Left renal pelvis (tissue), 4 donors: ENCODE results near the gene BNC2. TPM values are rescaled to one million over a fixed set of nuclear protein-coding genes. Genes with fewer than 3 reads are reported as not detected.

ENCODE experiments used
- DNase-seq, 4 donors: peaks; one replicate each; pipeline ENCODE4 v3.0.0-alpha.2; 2013; ENCODE audit warnings: low read depth in 4 of 4, low spot score in 3 of 4
- polyA plus RNA-seq, 4 donors: library from polyadenylated mRNA; unstranded; fragments of 120-200 nt; gene quantifications; one replicate each; pipeline ENCODE4 v1.2.1, GENCODE V29; 2013; ENCODE audit not compliant: insufficient read length in 4 of 4

Gene BNC2
- polyA plus RNA-seq, 4 donors: 8.2 to 47.7 (median 9.3) TPM

DNA sequence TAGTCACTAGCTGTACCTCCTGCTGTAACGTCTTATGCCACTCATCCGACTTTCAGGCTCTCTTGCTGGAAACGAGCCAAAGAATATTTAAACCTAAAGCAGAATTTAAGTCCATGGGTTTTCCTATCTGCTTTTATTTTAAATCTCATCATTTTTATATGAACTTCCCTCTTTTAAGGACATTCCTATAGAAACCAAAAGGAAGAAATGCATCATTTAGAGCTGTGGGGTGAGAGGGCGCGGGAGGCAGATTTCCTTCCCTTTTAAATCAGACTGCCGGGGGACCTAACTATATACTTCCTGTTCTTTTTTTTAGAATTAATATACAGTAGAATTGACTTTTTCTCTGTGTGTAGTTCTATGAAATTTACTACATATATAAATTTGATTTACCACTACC is 468.8 kb downstream of the BNC2 start:
- no peak for DNase-seq

DNA sequence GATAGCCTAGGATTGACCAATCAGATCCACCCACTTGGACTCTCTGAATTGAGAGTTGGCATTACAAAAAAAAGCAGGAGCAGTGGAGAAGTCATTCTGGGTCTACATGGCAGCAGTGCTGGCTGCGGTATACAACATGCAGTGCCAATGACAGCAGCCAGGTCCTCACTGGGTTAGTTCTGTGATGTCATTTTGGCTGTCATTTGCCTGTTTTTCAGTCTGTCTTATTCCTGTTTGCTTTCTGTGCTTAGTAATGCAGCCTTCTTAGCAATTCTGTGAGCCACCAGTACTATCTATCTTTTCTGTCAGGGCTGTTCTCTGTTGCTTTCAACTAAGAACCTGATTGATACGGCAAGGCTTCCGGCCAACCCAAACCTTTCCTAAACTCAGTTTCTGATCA is 471.8 kb downstream of the BNC2 start:
- DNase-seq: no peak

DNA sequence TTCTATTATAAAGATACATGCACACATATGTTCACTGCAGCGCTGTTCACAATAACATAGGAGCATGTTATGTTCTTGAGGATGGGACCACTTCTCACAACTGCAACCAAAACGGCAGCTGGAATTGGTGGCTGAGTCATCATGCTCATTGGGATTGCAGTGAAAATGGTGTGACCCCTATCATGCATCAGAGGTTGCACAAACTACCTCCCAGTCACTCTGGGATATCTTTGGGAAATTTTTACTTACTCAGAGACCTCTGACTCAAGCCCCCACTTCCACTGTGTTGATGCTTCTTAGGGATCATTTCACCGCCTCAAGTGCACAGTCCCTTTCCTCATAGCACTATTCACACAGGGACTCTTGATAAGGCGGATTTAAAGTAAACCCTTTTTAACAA is 474.1 kb downstream of the BNC2 start:
- DNase-seq: no peak

DNA sequence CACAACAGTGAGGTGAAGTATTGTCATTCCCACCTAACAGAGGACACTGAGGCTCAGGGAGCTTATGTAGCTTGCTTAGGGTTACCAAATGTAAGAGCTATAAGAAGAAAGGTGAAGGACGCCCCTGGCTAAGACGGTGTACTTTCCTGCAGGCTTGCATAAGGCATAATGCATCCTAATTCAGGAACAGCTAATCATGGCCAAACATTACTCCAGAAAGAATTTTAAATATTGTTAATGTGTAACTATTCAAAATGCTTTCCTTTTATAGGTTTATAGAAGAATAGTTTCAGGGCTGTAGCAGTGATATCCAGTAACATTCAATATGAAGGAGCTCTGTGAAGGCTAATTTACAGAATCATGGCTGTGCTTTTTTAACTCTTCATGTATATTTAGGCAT is 479.1 kb downstream of the BNC2 start:
- no peak for DNase-seq

DNA sequence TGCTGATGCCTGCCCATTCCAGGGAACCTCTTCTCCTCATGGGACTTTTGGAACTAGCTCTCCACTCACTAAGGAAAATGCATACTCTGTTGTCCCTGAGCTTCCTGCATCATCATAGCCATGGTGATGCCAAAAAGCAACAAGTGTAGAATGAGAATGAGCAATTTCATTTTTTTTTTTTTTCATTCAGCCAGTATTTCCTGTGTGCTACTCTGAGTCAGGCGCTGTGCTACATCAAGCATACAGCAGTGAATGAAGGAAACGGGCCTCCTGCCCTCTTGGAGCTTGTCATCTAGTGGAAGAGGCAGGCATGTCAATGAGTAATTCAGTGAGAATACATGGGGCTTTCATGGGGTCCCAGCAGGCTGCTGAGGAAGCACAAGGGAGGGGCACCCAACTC is 483.1 kb downstream of the BNC2 start:
- DNase-seq: no peak

DNA sequence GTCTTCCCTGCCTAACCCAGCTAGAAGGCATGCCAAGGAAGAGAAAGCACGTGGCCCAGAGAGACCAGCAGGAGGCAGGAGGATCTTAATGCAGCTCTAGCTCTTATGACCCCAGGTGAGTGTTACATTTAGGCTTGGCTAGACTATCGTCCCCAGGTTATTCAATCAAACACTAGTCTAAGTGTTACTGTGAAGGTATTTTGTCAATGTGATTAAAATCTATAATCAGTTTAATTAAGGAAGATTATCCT is 483.7 kb downstream of the BNC2 start:
- DNase-seq: no peak

DNA sequence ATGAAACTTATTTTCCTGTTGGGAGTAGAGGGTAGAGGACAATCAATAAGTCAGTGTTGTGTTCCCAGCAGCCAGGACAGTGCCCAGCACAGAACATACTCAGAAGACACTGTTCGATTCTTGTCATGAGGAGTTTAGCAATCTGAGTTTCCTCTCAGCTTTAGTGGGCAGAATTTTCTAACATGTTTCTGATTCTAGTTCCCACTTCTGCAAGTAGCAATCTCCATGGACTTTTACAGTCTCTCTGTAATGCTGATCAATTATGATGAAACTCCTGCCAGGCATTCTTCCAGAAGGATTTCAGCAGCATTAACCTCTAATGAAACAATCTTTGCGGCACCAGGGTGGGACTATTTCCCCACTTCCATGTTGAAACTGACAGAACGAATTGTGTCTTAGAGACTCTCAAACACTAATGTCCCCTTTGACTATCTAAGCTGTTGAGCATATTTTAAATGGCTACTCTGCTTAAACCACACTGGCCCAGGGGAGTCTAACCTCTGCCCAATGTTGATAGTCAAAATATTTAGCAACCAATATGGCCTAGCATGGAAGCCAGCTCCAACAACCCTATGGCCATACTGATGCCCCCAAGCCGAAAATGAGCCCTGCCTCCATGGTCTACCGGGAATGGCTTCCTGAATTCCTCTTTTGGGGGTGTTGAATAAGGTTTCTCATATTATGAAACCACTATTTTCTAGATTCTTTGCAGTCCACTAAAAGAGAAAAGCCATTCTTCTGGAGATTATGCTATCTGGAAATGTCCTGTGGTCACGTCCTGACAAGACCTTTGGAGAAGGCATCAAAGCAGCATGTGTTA is 484.3 kb downstream of the BNC2 start:
- DNase-seq: no peak

DNA sequence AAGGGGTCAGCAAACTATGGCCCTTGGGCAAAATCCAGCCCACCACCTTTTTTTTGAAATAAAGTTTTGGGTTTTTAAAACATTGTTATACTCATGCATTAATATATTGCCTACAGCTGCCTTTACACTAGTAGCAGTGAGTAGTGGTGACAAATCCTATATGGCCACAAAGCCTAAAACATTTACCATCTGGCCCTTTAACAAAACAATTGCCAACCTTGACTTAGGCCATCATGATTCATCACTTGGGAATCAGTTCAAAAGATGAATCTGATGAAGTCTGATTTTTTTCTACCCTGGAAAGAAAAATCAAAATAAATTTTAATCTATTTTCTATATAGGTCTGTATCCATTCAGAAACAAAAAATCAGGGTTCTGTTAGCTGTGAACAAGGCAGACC is 484.9 kb downstream of the BNC2 start:
- DNase-seq: no peak

DNA sequence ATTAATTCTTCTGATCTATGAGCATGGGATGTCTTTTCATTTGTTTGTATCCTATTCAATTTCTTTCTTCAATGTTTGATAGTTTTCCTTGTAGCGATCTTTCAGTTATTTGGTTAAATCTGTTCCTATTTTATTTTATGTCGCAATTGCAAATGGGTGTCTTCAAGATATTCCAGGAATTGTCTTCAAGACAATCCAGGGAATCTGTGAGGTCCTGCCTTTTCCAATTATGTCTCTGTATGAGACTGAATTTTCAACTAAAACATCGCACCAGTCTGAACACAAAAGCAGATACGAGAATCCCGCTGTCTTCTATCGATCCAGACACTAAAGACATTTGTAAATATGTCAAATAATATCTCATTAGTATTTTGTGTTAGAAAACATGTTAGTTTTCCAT is 485.5 kb downstream of the BNC2 start:
- DNase-seq: no peak

DNA sequence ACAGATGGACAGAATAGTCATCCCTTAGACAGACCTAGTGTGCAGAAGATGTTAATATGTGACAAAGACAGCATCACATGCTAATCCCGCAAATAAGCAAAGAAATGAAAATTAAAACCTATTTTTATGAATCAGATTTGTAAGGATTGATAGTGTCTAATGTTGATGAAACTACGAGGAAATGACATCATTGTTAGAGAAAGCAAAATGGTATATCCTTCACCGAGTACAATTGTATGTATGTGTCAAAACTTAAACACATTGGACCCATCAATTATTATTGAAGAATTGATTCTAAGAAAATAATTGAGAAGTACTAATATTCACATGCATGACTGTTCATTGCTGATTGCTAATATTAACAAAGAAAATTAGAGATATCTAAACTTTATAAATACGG is 493.2 kb downstream of the BNC2 start:
- no peak for DNase-seq

DNA sequence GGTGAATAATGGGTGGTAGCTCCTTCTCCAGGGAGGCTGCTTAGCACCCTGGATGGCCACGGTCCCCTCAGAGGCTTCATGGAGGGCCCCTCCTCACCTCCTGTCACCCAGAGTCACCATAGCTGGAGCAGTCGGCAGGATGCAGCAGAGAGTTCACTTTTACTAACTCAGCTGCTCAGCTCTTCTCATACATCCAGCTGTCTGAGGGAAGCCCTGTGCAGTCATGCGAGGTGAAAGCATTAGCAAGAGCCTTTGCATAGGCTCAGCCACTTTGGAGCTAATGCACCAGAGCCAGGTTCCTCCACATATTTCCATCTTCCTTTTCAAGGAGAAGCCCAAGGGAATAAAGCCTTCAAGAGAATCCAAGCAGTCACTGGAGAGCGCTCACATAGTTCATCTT is 499.2 kb downstream of the BNC2 start:
- DNase-seq: no peak

DNA sequence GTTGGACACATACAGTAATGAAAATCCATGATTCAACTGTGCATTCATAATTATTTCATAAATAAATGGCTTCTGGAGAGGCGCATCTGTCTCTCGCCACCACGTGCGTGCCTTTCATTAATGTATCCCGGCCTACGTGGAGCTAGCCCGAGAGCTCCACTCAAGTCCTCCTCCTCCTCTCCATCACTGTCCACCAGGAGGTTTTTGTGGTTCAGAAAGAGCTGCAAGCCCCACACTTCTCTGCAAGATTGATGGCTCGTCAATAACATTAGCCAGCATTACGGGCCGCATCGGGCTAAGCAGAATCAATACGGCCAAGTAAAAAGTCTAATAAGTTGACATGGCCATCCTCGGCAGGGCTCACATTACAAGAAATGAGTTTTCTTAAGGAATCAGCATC is 499.8 kb downstream of the BNC2 start:
- no peak for DNase-seq

DNA sequence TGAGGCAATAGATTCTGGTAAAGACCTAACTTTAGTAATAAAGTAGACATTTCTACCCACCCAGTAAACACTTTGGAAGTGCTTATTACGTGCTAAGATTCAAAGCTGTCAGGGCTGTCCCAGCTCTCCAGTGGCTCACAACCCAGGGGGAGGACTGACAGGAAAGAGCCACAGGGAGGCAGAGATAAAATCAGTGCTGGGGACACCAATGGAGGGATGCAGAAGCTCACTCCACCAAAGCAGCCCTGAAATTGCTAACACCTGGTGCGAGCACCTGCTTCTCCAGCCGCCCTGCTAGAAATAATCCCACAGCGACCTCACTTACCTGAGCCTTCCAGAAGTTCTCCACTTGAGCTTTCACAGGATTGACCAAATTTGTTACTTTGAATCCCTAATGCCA is 501.0 kb downstream of the BNC2 start:
- no peak for DNase-seq

DNA sequence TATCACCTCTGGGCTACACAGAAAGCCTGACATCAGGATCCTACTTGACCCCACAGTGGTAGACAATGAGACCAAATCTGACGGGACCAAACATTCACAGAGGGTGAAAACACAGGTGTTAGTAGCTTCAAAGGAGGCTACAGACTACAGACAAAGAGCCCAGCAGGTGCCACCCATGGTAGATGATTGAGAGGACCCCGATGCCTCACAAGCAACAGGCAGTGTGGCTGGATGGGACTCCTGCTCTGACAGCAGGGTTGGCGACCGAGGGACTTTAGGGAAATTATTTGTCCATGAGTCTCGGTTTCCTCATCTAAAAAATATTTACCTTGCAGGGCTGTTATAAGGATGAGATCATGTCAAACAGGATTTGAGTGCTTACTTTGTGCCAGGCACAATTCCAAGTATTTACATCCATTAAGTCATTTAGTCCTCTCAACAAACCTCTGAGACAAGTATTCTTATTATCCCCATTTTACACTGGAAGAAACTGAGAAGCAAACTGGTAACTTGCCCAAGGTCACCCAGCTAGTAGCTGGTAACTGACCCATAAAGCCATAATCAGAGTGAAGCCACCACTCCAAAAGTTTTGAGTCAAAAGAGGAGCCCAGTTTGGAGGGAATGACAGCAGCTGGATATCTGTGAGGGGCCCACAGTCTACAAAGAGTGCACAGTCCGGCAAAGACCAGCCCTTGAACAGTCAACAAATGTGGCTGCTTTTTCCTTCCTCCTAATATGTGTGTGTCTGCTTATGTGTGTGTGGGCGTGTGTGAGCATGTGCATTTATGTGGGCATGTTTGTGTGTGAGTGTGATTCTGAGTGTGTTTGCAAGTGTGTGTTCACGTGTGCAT is 502.0 kb downstream of the BNC2 start:
- no peak for DNase-seq

DNA sequence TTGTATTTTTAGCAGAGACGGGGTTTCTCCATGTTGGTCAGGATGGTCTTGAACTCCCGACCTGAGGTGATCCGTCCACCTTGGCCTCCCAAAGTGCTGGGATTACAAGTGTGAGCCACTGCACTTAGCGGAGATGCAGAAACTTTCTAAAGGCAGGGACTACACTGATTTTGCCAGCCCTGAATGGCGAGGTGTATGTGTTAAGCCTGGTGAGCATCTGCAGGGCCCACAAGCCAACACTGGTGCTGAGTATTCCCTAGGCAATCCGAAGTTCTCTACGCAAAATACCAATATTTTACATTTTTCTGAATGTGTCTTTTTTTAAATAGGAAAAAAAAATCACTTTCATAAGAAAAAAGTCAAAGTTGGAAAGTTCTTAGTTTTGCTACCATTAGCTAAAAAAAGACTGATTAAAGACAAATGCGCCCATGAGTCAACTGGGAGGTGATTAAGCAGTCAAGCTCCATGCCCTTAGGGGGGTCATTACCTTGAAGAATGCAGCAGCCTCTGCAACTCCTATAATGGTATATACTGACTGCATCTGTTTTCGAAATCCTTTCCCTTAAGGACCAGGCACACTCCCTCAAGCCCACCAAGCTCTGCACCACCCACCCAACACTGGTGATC is 502.8 kb downstream of the BNC2 start:
- no peak for DNase-seq

DNA sequence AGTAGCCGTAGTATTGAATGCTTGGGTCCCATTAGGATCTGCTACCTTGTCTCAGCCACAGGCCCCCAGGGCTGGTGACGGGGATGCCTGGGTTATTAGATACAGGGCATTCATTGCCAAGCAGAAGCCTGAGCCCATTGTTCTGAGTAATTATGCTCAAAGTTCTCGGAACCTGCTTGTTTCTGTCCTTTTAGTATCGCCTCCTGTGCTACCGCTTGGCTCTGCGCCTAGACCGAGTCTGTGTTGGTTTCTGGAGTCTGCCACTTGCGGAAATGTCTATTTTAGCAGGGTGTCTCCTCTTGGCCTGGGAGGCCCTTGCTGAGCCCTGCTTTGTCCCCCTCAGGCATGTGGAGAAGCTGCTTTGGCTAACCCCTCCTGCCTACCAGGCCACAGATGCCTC is 506.1 kb downstream of the BNC2 start:
- no peak for DNase-seq

DNA sequence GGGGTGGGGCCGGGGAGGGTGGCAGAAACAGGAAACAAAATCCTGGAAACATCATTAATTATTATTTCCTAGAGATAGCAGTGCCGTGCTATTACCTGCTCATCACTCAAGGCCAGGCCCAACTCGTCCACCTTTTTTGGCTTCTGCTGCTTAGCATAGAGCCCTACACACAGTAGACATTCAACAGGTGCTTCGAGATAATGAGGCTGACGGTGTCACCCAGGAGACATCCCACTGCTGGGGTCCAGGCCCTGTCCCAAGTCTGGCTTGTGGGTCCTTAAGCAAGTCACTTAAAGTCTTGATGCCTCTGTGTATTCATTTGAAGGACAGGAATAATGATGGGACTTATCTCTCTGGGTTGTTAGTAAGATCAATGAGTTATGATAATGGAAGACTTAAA is 506.6 kb downstream of the BNC2 start:
- DNase-seq: no peak

DNA sequence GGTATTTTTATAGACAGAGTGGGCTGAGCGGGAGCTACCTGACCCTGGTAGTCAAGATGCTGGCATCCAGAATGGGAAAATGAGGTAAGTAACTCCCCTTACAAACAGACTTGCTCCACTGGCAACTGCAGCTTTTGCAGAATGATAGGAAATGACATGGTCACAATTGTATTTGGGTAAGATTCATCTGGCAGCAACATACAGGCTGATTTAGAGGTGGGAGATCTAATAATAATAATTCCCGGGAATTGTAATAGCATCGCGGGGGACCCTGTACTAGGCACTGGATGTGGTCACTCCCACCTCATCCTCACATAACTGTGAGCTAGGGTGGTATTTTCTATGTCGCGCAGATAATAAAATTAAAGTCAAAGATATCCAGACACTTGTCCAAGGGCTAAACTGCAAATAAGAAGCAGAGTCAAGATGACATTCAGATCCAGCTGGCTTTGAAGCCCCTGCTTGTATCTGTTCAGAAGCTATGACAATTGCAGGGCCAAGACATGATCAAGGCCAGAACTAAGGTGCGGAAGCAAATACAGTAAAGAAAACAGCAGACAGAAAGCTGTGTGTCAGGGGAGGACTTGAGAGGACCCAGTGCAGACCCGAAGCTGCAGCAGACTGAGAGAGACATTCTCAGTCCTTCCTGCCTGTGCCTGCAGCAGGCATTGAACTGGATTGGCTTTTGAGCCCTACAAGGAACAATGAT is 507.2 kb downstream of the BNC2 start:
- no peak for DNase-seq

DNA sequence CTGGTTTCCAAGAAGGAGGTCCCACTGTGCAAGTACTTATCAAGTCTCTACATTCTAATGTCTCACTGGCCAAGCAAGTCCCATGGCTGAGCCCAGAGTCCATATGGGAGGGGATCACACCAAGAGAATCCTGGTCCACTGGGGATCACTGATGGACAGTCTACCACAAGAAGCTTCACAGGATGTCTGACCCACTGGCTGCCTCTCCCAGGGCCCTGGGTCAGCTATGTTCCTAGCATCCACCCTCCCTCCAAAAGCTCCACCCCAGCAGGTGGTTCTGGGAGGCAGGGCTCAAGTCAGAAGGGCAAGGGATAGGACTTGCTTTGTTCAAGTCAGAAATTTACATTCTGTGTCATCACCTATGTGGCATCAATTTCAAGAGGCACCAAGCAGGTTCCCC is 508.5 kb downstream of the BNC2 start:
- DNase-seq: no peak

DNA sequence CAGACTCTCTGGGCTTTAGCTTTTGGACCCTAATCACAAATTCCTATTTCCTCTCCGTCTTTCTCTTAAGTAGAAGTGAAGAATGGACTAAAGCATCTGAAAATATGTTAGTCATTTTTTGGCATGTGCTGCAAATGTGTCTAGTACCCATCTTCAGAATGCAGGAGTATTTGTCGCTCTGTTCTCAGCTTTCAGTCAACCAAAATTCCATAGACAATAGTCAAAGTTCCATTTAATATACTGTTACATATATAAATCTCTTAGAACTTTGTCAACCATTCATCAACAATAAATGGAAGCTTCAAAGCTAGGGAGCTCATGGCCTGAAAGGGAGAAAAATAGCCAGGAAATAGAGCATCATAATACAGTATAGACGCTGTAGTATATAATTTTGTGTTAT is 509.4 kb downstream of the BNC2 start:
- no peak for DNase-seq

DNA sequence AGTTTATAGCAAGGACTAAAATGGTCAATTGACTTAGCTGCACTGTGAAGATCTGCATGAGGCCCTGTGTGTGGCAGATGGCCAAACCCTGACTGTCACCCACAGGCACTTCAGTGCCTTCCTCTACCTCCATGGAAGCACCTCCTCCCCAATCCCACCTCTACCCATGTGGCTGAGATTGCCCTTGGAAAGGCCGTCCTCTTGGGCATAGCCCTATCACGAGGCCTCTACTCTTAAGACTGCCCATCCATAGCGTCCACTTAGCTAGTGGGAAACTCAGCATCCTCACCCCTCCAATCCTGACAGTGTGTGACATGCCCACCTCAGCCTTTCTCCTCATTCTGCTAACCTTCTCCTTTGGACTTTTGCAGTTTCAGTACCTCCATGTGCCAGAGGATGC is 510.2 kb downstream of the BNC2 start:
- DNase-seq: no peak
